Measurements from ENCODE around the gene CDCA4. TPM values are rescaled to one million over a fixed set of nuclear protein-coding genes. Genes with fewer than 3 reads are reported as not detected.
"Not testable (repeated sequence)": the region's sequence is repeated elsewhere in the genome, so short reads cannot be mapped to it uniquely, and the experiment has no call there.

Gene CDCA4
- total and polyA plus RNA-seq, 3 donors from 2014 or later, result 18.3 to 27.5 (median 26.2) TPM

DNA sequence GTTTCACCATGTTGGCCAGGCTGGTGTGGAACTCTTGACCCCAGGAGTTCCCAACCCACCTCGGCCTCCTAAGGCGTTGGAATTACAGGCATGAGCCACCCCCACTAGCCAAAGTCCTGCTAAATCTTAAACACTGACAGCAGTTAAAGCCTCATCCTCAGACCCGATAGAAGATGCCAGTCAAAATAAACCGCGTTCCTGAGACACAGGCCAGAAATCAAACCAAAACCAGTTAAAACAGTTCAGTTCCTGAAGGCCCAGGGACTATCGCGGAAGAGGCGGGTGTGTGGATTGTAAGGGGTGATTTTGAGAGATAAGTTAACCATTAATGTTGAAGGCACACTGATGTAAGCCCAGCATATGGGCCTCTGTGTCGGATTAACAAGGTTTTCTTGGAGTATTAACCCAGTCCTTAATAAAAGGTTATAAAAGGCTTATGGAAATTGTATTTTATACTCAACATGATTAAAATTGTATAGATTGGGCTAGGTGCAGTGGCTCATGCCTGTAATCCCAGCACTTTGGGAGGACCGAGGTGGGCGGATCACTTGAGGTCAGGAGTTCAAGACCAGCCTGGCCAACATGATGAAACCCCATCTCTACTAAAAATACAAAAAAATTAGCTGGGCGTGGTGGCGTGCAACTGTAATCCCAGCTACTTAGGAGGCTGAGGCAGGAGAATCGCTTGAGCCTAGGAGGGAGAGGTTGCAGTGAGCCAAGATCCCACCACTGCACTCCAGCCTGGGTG is 18.7 kb upstream of the CDCA4 start:
- Histone ChIP-seq H3K9me3 (no peaks in the 10 kb centered on the region), H3K27ac (no peak overlapping the region), H3K27me3 (no peaks in the 10 kb centered on the region), H3K36me3 (ENCODE audit: low read depth, missing control alignments) (no peaks in the 10 kb centered on the region), H3K4me3 (no peak overlapping the region), H3K4me1 (no peaks in the 10 kb centered on the region)
- no peak for TF ChIP-seq POLR2A (IDR thresholded peaks at IDR 0.05)
- TF ChIP-seq, protein P1, sequence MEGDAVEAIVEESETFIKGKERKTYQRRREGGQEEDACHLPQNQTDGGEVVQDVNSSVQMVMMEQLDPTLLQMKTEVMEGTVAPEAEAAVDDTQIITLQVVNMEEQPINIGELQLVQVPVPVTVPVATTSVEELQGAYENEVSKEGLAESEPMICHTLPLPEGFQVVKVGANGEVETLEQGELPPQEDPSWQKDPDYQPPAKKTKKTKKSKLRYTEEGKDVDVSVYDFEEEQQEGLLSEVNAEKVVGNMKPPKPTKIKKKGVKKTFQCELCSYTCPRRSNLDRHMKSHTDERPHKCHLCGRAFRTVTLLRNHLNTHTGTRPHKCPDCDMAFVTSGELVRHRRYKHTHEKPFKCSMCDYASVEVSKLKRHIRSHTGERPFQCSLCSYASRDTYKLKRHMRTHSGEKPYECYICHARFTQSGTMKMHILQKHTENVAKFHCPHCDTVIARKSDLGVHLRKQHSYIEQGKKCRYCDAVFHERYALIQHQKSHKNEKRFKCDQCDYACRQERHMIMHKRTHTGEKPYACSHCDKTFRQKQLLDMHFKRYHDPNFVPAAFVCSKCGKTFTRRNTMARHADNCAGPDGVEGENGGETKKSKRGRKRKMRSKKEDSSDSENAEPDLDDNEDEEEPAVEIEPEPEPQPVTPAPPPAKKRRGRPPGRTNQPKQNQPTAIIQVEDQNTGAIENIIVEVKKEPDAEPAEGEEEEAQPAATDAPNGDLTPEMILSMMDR (IDR thresholded peaks at IDR 0.05), result no peak
- intact Hi-C loops (cut with DNase I; ENCODE audit: low total_unique reads), result loop anchor here (10.0 kb wide), 2 partner anchors 145 to 275 kb away; no protein-coding TSS in a partner anchor
- WGBS, 2 donors, result 76 to 82% methylated on average over 14 of the region's 14 CpGs
- DNase-seq, result no peak

GRCh38 chr14:105035616-105036015 is 14.7 kb upstream of the CDCA4 start:
- H3K9me3 ChIP-seq; H3K27ac ChIP-seq; H3K27me3 ChIP-seq; H3K36me3 ChIP-seq (ENCODE audit: low read depth, missing control alignments); DNase-seq; intact Hi-C loops (cut with DNase I; ENCODE audit: low total_unique reads); H3K4me3 ChIP-seq; H3K4me1 ChIP-seq: not testable (repeated sequence)
- 90 to 93% methylated on average over 2 of the region's 2 CpGs for WGBS, 2 donors

GRCh38 chr14:105034315-105035039 is 13.6 kb upstream of the CDCA4 start:
- H3K9me3 ChIP-seq, result no peaks in the 10 kb centered on the region
- no peaks in the 10 kb centered on the region for H3K36me3 ChIP-seq (ENCODE audit: low read depth, missing control alignments)
- no peaks in the 10 kb centered on the region for H3K4me1 ChIP-seq
- no peaks in the 10 kb centered on the region for H3K27me3 ChIP-seq
- WGBS, 2 donors, result 53 to 68% methylated on average over 17 of the region's 17 CpGs
- no peak for TF ChIP-seq POLR2A (IDR thresholded peaks at IDR 0.05)
- TF ChIP-seq, protein P1 (IDR thresholded peaks at IDR 0.05), result no peak
- DNase-seq, result no peak
- intact Hi-C loops (cut with DNase I; ENCODE audit: low total_unique reads), result no loop called here
- H3K27ac ChIP-seq, result no peak overlapping the region
- peak overlapping the region in 1 of 2 donors; percentile 59 for H3K4me3 ChIP-seq

DNA sequence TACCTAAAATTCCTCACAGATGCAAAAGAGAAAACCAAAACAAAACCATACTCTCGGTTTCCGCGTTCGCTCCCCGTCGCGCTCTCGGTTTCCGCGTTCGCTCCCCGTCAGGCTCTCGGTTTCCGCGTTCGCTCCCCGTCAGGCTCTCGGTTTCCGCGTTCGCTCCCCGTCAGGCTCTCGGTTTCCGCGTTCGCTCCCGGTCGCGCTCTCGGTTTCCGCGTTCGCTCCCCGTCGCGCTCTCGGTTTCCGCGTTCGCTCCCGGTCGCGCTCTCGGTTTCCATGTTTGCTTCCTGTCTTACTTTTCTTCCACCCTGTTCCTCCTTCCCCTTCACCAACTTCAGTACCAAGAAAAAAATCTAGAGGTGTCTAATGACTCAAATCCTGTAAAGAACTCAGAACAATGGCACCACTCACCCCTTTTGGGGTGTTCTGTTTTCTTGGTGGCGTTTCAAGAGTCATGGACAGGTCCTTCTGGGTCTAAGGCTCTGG is 12.6 kb upstream of the CDCA4 start:
- intact Hi-C loops (cut with DNase I; ENCODE audit: low total_unique reads); H3K27me3 ChIP-seq; H3K9me3 ChIP-seq; H3K36me3 ChIP-seq (ENCODE audit: low read depth, missing control alignments); H3K4me1 ChIP-seq; DNase-seq: not testable (repeated sequence)
- WGBS, 2 donors, result 3 to 15% methylated on average over 42 to 45 of the region's 45 CpGs
- Histone ChIP-seq H3K27ac (peak overlapping the region in 1 of 2 donors; percentile 25), H3K4me3 (peak overlapping the region; percentile 29 to 59)

DNA sequence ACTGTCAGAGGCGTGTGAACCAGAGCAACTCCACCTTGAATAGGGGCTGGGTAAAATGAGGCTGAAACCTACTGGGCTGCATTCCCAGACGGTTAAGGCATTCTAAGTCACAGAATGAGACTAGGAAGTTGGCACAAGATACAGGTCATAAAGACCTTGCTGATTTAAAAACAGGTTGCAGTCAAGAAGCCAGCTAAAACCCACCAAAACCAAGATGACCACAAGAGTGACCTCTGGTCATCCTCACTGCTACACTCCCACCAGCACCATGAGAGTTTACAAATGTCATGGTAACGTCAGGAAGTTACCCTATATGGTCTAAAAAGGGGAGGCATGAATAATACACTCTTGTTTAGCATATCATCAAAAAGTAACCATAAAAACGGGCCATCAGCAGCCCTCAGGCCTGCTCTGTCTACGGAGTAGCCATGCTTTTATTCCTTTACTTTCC is 11.6 kb upstream of the CDCA4 start:
- DNase-seq; H3K4me3 ChIP-seq; intact Hi-C loops (cut with DNase I; ENCODE audit: low total_unique reads); H3K27ac ChIP-seq; H3K4me1 ChIP-seq; H3K27me3 ChIP-seq; H3K9me3 ChIP-seq; H3K36me3 ChIP-seq (ENCODE audit: low read depth, missing control alignments): not testable (repeated sequence)
- 67 to 72% methylated on average over 5 of the region's 5 CpGs for WGBS, 2 donors

- Histone ChIP-seq H3K9me3 (no peaks in the 10 kb centered on the region), H3K27ac (no peak overlapping the region), H3K27me3 (no peaks in the 10 kb centered on the region), H3K4me3 (no peak overlapping the region), H3K4me1 (no peaks in the 10 kb centered on the region), H3K36me3 (ENCODE audit: low read depth, missing control alignments) (no peaks in the 10 kb centered on the region)
- 67 to 72% methylated on average over 9 of the region's 9 CpGs for WGBS, 2 donors
- no peak for DNase-seq
- TF ChIP-seq, protein P1 (IDR thresholded peaks at IDR 0.05), result no peak
- TF ChIP-seq POLR2A (IDR thresholded peaks at IDR 0.05), result no peak
- intact Hi-C loops (cut with DNase I; ENCODE audit: low total_unique reads), result no loop called here
These were observed 10.0 kb upstream of the CDCA4 start for GRCh38 chr14:105030836-105031396.

All from testis (tissue), 3 donors.